Loucy (cell line): ENCODE results near the gene SPC24.

ENCODE experiments used
- H2AFZ ChIP-seq: fragments of 200-600 bp; sonication (generic); 2 replicates; pipeline ENCODE4 v1.6.0; 2016; ENCODE audit warnings: antibody characterized with exemption, mild to moderate bottlenecking, low read length, moderate library complexity
- H3F3A ChIP-seq: fragments of 200-600 bp; 2 replicates; pipeline ENCODE4 v1.6.0; 2016; ENCODE audit warnings: antibody characterized with exemption, low read depth, mild to moderate bottlenecking
- H3K27me3 ChIP-seq: fragments of 200-600 bp; sonication (generic); 2 replicates; pipeline ENCODE4 v1.6.1; 2014; ENCODE audit warnings: low read length, mild to moderate bottlenecking; ENCODE audit not compliant: insufficient read depth, poor library complexity, severe bottlenecking
- H3K36me3 ChIP-seq: fragments of 200-600 bp; sonication (generic); 2 replicates; pipeline ENCODE4 v1.6.1; 2016; ENCODE audit warnings: low read length; ENCODE audit not compliant: insufficient read depth
- H3K4me1 ChIP-seq: fragments of 200-600 bp; sonication (generic); 2 replicates; pipeline ENCODE4 v1.5.1; 2014; ENCODE audit warnings: low read length, mild to moderate bottlenecking; ENCODE audit not compliant: insufficient read depth, poor library complexity, severe bottlenecking
- H3K4me2 ChIP-seq: fragments of 200-600 bp; sonication (generic); 2 replicates; pipeline ENCODE4 v1.6.0; 2014; ENCODE audit warnings: antibody characterized with exemption, low read length, low read depth, mild to moderate bottlenecking; ENCODE audit not compliant: poor library complexity, severe bottlenecking
- H3K4me3 ChIP-seq: fragments of 200-600 bp; sonication (generic); 2 replicates; pipeline ENCODE4 v1.5.1; 2014; ENCODE audit warnings: low read length, mild to moderate bottlenecking, mixed read lengths; ENCODE audit not compliant: poor library complexity, severe bottlenecking
- H3K79me2 ChIP-seq: fragments of 200-600 bp; sonication (generic); 2 replicates; pipeline ENCODE4 v1.6.1; 2014; ENCODE audit warnings: low read length; ENCODE audit not compliant: insufficient read depth
- H3K9ac ChIP-seq: fragments of 200-600 bp; sonication (generic); 2 replicates; pipeline ENCODE4 v1.6.0; 2014; ENCODE audit warnings: mild to moderate bottlenecking, low read depth, low read length, moderate library complexity; ENCODE audit not compliant: poor library complexity, severe bottlenecking
- H3K9me2 ChIP-seq: fragments of 200-600 bp; sonication (generic); replicated peaks from 2 replicates; pipeline ENCODE4 v1.6.1; 2016; ENCODE audit warnings: low read depth, low read length, mixed read lengths
- H3K9me3 ChIP-seq: fragments of 200-600 bp; sonication (generic); 2 replicates; pipeline ENCODE4 v1.6.1; 2014; ENCODE audit warnings: mild to moderate bottlenecking, antibody characterized with exemption, low read length, low read depth; ENCODE audit not compliant: insufficient read depth
- H4K20me1 ChIP-seq: fragments of 200-600 bp; sonication (generic); 2 replicates; pipeline ENCODE4 v1.6.0; 2014; ENCODE audit warnings: antibody characterized with exemption, low read length, mild to moderate bottlenecking; ENCODE audit not compliant: insufficient read depth, poor library complexity, severe bottlenecking
- CTCF ChIP-seq: fragments of 200-600 bp; sonication (generic); conservative IDR thresholded peaks from 2 replicates; pipeline ENCODE4 v1.5.1; 2014; ENCODE audit warnings: mild to moderate bottlenecking, antibody characterized with exemption, low read length
- EZH2phosphoT487 ChIP-seq: fragments of 200-600 bp; IDR thresholded peaks from 2 replicates; pipeline ENCODE4 v1.6.1; 2018; ENCODE audit warnings: antibody characterized with exemption, mild to moderate bottlenecking, moderate library complexity, borderline replicate concordance

Gene SPC24

GRCh38 chr19:11194173-11194572, 38.6 kb upstream of the SPC24 start:
- H4K20me1 ChIP-seq: no peaks in the 10 kb centered on the region
- H3K4me3 ChIP-seq: no peak overlapping the region

GRCh38 chr19:11192957-11193939, 37.7 kb upstream of the SPC24 start:
- Histone ChIP-seq H3K9ac (no peak overlapping the region), H3F3A (no peaks in the 10 kb centered on the region), H3K79me2 (no peaks in the 10 kb centered on the region), H3K9me2 (no peaks in the 10 kb centered on the region), H3K4me2 (no peak overlapping the region), H3K4me1 (peaks cover 4% of the 10 kb centered on the region), H4K20me1 (no peaks in the 10 kb centered on the region), H3K4me3 (no peak overlapping the region), H2AFZ (no peak overlapping the region), H3K27me3 (no peaks in the 10 kb centered on the region), H3K36me3 (no peaks in the 10 kb centered on the region), H3K9me3 (no peaks in the 10 kb centered on the region)
- TF ChIP-seq EZH2phosphoT487 (no peak), CTCF (no peak)

More at GRCh38 chr19:11194173-11194572, 38.6 kb upstream of the SPC24 start:
- H3K4me2 ChIP-seq: no peak overlapping the region
- no peaks in the 10 kb centered on the region for H3K9me2 ChIP-seq
- no peak for TF ChIP-seq EZH2phosphoT487
- TF ChIP-seq CTCF: no peak
- H3K36me3 ChIP-seq: no peaks in the 10 kb centered on the region
- no peaks in the 10 kb centered on the region for H3F3A ChIP-seq
- no peak overlapping the region for H2AFZ ChIP-seq
- H3K9ac ChIP-seq: no peak overlapping the region
- H3K79me2 ChIP-seq: no peaks in the 10 kb centered on the region
- peaks cover 4% of the 10 kb centered on the region for H3K4me1 ChIP-seq
- no peaks in the 10 kb centered on the region for H3K9me3 ChIP-seq
- no peaks in the 10 kb centered on the region for H3K27me3 ChIP-seq

GRCh38 chr19:11191934-11192333, 36.4 kb upstream of the SPC24 start:
- no peaks in the 10 kb centered on the region for H4K20me1 ChIP-seq

More at GRCh38 chr19:11191934-11192333, 36.4 kb upstream of the SPC24 start:
- no peak for TF ChIP-seq EZH2phosphoT487
- TF ChIP-seq CTCF: no peak
- no peaks in the 10 kb centered on the region for H3K9me2 ChIP-seq
- no peaks in the 10 kb centered on the region for H3K36me3 ChIP-seq
- no peaks in the 10 kb centered on the region for H3K9me3 ChIP-seq
- H3K9ac ChIP-seq: no peak overlapping the region
- no peaks in the 10 kb centered on the region for H3F3A ChIP-seq
- H3K4me2 ChIP-seq: no peak overlapping the region
- no peaks in the 10 kb centered on the region for H3K79me2 ChIP-seq
- H3K4me3 ChIP-seq: no peak overlapping the region
- H3K4me1 ChIP-seq: peaks cover 2% of the 10 kb centered on the region
- H3K27me3 ChIP-seq: no peaks in the 10 kb centered on the region
- no peak overlapping the region for H2AFZ ChIP-seq
